Hypothalamus (tissue), 51 donors: ENCODE results near the gene GLRX5.

ENCODE experiments used
- DNase-seq, 51 donors: peaks; one replicate each; lab custom pipeline; 2025; lab: John Stamatoyannopoulos, UW

GLRX5 gene

DNA sequence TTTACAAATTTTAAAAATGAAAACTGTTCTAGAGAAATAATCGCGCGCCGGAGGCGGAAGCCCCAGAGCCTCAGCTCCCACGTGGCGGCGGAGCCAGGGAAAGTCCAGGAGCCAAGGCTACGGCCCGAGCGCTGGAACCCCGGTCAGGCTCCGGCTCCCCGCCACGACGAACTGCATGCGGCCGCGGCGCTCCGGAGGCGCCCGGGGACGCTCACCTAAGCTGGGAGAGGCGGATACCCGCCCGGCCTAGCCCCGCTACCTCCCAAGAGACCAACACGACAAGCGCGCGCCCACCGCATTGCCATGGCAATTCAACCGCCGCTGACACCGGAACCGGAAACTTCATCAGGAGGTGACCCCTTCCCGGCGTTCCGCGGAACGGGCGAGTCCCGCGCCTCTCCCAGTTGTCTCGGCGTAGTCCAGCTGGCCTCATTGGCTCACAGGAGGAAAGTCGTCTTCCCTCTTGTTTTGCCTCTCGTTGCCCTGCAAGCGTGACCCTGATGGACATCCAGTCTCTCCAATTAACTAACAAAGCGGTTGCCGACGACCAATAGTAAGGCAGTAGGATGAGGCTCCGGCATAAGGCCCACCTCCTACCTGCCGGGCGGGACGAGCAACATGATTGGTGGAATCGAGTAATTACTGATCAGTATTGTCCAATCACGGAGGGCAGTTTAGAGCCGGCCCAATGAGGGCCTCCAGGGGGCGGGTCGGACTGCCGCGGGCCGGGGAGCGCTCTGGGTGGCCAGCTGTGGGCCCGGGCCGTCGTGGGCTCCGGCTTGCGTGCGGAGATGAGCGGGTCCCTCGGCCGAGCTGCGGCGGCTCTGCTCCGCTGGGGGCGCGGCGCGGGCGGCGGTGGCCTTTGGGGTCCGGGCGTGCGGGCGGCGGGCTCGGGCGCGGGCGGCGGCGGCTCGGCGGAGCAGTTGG lies at the start of gene GLRX5:
Gene GLRX5, plus strand, starts transcription at position 752 of the 927 bp plus-strand sequence. Its CDS starts 40 bp downstream, at position 792.
- peak; percentile 88 to 100 (median 99) for DNase-seq

DNA sequence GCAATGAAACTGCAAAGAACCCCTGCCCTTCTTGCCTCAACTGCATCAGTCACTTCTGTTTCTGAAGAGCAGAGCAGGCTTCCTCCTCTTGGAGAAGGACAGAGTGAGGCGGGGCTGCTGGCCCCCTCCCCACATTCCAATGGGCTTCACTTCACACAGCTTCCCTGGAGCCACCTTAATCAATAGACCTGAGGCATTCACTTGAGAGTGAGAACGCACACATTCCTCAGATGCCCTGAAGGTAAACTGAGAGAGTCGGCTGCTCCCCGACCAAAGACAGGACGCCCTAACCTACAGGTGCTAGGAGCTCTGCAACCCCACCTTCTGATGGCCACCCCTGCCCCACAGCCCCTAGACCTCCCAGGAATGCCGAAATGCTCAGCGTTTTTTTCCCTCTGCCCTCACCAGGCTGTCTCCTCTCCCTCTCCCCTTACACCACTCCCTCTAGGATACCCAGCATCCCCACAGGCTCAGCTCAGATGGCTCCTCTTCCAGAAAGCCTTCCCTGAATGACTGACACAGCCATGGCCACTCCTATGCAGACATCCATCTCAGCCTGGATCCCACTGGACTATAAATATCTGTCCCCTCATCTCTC lies 49.5 kb upstream of the GLRX5 start:
- no peak for DNase-seq

DNA sequence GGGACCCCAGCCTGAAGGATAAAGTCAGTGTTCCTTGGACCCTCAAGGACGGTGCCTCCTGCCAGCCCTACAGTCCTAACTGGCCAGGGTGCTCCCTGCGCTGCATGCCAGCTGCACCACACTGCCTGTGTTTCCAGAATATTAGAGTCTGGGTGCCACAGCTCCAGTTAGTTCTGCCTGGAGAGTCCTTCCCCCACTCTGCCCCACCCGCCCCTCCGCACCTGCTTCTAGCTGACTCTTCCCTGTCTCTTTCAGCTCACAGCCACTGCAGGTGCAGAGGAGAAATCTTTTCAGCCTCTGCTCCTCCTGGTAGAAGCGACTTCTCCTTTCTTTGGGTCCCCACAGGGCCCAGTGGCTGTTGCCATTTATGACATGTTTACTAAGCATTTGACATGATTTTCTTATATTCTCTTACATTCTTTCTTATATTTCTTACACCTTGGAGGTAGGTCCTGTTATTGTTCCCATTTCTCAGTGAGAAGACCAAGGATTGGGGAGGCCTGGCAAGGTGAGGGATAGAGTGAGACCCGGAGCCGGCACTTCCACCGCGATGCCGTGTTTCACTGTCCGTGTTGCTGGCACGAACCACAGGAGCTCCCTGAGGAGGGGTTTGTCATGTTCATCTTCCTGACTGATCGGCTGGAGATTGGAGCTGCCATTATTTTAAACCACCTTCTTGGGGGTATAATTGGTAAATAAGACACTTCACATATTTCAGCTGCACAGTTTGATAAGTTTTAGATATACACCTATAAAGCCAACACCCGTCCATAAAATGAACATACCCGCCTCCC lies 47.8 kb upstream of the GLRX5 start:
- no peak for DNase-seq

DNA sequence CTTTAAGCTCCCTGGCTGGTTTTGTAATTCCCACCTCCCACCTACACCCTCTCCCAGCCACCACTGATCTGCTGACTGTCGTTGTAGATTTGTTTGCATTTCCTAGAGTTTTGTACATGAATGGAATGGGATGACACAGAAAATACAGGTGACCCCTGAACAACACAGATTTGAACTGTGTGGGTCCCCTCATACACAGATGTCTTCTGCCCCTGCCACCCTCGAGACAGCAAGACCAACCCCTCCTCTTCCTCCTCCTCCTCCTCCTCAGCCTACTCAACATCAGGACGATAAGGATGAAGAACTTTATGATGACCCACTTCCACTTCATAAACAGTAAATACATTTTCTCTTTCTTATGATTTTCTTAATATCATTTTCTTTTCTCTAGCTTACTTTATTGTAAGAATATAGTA lies 47.2 kb upstream of the GLRX5 start:
- no peak for DNase-seq

DNA sequence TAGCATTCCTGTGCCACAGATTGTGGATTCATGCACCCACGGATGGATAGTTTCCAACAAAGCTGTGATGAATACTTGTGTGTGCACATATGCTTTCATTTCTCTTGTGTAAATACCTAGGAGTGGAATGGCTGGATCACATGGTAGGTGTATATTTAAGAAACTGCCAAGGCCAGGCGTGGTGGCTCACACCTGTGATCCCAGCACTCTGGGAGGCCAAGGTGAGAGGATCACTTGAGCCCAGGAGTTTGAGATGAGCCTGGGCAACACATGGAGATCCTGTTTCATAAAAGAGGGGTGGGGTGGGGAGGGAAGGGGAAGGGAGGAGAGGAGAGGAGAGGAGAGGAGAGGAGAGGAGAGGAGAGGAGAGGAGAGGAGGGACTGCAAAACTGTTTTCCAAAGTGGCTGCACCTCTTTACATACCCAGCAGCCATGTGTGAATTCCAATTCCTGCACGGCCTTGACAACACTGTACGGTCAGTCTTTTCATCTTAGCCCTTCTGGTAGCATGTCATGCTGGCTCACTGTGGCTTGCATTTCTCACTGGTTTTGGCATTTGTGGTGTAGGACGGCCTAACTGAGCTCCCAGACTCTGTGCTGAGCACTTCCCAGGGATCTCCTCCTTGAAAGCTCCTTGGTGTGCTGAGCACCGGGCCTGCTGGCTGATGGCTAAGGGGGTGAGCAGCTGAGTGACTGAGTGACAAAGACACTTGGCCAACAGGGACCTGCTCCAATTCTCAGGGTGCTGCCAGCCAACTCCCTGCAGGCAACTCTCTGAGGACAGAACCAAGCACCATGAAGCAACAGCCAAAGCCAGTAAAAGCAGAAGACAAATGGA lies 46.3 kb upstream of the GLRX5 start:
- peak in 33 of 51 donors; percentile 13 to 76 (median 34) for DNase-seq

DNA sequence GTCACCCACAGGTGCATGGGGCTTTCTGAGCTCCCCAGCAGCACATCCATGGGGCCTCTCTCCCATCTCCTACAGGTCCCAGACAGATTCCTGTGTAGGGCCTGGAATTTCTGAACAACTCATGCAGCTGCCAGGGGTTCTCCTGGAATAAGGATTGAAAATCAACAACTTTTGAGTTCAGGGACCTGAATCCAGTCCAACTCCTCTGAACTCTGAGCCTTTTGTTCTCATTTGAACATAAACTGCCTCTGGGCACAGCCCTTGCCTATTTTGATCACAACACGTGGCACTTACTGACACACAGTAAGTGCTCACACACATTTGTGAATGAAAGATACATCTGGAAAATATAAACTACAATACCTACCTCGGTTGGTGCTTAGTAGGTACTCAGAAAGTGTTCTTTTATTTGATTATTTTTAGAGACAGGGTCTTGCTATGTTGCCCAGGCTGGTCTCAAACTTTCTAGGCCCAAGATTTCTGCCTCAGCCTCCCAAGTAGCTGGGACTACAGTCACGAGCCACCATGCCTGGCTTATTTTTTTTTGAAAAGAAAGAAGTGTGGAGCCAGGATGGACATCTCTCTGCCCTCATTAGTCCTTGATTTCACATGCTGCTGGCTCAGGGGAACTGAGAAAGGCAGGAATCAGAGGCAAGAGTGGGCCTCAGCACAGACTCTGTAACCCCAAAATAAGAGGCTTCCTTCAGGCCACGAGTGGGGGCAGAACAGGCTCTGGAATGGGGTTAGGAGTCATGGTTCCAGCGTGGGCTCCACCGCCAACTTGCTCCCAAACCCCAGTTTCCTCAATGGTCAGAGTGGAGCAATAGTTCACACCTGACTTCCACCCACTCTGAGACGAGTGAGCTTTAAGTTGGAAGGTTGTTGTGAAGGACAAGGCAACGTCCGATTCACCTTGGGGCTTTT lies 45.4 kb upstream of the GLRX5 start:
- peak in 2 of 51 donors; percentile 65 to 69 for DNase-seq

DNA sequence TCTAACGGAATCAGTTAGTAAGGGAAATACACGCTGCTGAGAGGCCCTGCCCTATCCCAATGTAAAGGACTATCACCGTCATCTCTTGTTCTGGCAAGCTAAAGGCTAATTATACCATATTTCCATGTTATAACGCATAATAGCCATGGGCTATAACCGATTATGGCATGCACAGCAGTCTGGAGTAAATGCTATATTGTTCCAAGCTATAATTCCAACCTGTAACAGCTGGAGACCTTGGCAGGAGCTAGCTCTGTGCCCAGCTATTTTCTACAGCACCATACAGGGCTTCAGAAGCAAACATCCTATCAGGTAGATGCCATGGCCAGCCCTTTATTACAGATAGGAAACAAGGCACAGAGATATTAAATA lies 44.7 kb upstream of the GLRX5 start:
- DNase-seq: no peak

DNA sequence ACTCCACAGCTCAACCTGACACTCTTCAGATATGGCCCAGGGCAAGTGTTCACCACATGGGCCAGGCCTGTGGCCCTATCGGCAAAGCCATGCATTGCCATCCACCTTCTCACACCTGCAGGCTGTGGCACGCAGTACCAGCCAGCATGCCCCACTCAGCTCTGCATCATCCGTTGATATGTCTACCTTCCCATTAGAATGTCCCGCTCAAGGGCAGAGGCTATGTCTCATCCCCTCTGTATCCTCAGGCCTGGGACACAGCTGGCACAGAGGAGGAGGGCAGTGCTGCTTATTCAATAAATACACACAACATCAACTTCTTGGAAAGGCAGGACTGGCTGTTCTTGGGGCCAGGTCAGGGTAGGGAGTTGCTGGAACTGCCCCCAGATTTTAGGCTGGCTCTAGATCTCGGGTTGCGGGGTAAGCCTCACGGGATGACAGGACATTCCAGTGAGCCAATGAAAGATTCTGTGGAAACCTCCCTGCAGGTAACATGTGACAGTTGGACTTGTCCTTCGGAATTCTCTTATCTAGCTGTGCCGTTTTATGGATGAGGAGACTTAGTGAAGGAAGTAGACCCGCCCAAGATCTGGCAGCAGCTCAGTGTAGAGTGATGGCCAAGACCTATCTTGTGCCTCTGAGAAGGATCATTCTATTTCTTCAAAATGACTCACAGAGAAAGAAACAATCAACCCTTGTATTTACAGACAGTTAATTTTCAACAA lies 44.0 kb upstream of the GLRX5 start:
- DNase-seq: peak in 2 of 51 donors; percentile 23 to 26

DNA sequence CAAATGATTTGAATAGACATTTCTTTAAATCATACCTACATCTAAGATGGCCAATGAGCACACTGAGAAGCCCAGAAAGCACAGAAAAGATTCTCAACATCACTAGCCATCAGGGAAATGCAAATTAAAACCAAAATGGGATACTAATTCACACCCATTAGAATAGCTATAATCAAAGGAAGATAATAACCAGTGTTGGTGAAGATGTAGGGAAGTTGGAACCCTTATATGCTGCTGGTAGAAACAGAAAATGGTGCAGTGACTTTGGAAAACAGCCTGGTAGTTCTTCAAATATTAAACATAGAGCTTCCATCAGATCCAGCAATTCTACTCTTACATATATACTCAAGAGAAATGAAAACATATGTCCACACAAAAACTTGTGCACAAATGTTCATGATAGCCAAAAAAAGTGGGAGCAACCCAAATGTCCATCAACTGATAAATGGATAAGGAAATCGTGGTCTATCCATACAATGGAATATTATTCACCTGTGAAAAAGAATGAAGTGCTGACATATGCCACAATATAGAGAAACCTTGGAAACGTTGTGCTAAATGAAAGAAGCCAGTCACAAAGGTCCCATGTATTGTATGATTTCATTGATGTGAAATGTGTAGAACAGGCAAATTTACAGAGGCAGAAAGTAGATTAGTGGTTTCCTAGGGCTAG lies 42.8 kb upstream of the GLRX5 start:
- no peak for DNase-seq

DNA sequence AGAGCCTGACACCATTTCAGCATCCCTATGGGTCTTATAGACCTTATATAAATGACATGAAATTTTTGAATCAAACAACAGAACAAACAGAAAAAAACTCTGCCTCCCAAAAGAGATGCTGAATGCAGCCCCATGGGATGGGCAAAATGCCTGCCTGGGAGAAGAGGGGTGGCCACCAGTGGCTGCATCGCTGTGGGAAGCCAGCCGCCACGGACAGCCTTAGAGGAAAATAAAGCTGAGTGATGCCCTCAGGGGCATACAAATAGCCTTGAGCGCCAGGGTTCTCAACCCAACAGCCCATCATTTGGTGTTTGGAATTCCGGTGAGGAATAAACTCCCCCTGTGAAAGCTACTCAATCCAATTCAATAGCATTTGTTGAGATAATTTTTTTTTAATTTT lies 41.3 kb upstream of the GLRX5 start:
- DNase-seq: peak in 1 of 51 donors; percentile 15

DNA sequence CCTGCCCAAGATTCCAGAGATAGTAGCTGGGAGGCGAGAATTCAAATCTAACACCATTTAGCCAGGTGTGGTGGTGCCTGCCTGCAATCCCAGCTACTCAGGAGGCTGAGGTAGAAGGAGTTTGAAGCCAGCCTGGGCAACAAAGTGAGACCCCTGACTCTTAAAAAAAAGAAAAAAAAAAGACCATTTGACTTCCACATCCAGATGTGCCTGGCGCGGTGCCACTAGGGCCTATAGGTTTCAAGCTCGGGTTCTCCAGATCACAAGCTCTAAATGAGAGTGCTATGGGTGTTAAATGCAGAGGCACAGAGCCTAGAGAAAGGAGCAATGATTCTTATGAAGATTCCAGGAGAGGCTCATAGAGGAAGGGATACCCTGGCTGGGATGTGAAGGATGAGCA lies 40.9 kb upstream of the GLRX5 start:
- DNase-seq: no peak

DNA sequence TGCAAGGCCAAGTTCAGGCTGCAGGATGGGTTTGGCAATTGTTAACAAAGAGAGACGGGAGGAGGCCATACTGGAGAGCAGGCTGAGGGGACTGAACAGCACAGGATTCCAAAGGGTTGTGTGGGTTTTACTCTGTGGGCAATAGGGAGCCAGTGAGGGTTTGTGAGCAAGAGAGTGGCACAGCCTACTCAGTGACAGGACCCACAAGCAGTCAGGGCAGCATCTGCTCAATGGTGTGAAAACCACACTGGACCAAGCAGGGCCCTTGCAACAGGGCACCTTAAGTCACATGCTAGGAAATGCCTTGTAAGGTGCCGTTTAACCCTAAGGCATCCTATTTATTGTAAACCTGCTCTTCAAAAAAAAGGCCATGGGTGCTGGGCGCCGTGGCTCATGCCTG lies 40.4 kb upstream of the GLRX5 start:
- DNase-seq: no peak

DNA sequence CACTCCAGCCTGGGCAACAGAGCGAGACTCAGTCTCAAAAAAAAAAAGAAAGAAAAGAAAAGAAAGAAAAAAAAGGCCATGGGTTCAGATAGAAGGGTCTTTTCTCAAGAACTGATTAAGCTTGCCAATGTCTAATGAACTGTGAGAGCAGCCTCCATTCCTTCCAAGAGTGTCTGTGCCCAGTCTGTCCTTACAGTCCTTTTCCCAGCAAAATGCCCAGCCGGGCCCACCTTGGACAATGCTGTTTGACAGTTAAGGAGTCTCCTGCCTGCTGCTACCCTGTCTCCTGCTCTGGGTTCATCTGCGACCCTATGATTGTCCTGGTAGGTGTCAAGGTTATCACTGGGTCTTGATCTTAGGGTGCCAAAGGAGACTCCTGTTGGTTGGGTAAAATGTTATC lies 39.8 kb upstream of the GLRX5 start:
- peak in 2 of 51 donors; percentile 19 to 31 for DNase-seq

DNA sequence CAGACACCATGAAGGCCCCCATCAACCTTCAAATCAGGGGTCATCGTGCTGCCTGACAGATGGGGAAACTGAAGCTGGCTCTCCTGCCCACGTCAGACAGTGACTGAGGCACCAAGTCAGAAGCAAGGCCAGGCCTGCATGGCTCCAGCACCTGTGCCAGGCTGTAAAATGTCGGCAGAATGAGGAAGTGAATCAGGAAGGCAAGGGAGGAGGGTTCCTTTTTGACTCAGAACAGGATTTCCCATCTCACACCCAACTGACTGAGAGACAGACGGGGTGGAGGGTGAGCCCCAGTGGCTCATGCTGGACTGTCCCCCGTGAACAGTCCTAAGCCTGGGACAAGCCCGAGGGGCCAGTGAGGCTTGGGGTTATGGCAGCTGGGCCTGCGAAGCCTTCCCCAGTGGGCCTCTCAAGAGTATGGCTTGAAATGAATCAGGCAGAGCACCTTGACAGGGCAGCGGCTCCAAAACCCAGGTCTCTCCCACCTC lies 39.3 kb upstream of the GLRX5 start:
- DNase-seq: peak in 1 of 51 donors; percentile 20

DNA sequence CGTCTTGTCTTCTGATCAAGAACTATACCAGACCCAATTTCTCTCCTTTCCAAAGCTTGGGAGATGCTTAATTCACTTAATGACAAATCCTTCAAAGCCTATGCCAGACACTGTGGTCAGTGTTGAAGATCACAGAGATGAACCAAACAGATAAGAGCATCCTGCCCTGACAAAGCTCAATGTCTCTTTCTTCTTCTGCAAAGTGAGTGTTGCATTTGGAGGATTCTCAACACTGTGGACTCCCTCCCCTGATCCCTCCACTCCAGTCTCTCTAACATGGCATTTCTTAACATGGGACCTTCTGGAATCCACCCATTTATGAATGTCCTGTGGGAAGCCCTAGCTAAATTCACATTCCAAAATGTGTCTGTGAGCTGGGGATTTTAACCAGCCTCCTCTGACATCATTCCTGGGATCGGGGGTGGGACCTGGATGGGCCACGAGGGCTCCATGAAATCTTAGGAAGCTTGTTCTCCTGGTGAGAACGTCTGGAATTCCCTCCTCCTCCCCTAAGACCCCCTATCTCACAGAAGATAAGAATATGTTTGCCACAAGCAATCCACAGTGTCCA lies 38.7 kb upstream of the GLRX5 start:
- DNase-seq: no peak

DNA sequence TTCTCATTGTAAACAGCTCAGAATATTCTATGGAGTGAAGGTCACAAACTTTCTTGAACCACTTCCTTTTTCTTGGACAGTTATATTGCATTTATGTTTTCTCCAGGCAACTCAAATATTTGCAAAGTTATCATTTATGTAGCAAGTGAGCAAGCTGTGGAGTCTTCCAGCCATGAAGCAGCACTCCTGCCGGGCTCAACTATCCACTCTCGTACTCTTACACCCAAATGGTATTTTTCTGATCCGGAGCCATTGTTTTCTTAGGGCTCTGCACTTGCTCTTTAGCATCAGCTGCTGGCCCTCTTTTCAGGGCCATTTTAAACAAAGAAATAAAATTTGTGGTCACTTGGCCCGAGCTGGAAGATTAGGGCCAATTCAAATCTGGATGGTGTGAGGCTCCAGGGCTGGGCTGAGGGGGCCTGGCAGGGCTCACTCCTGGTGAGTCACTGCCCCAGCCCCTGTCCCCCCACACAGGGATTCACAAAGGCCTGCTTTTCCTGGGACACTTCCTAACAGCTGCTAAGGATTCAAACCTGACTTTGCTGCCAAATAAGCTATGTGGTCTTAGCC lies 38.1 kb upstream of the GLRX5 start:
- peak in 16 of 51 donors; percentile 15 to 72 (median 31) for DNase-seq

DNA sequence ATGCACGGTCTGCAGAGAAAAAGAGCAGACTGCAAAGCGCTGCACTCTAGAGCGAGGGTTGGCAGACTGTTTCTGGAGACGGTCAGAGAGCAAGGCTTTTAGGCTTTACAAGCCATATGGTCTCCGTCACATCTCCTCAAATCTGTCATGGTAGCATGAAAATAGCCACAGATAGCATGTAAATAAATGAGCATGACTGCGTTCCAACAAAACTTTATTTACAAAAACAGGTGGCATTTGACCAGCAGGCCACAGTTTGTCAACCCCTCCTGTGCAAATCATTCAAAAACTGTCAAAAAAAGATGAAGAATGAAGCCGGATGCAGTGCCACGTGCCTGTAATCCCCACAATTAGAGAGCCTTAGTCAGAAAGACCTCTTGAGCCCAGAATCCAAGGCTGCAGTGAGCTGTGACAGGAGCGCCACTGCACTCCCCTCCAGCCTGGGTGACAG lies 37.3 kb upstream of the GLRX5 start:
- DNase-seq: peak in 3 of 51 donors; percentile 6 to 19 (median 18)
